HL-60 (cell line): ENCODE measurements around the gene ELOVL2.

Experiments used
- CTCF ChIP-seq: IDR thresholded peaks from one replicate; pipeline ENCODE4 v1.5.1; 2011; ENCODE audit warnings: low read length, control low read depth, inconsistent platforms; ENCODE audit not compliant: insufficient read depth
- GABPA ChIP-seq: IDR thresholded peaks from 2 replicates; pipeline ENCODE4 v1.6.1; 2012; ENCODE audit warnings: low read depth
- POLR2AphosphoS5 ChIP-seq: IDR thresholded peaks from 2 replicates; pipeline ENCODE4 v1.6.1; 2012; ENCODE audit warnings: low read depth

GRCh38 chr6:11039040-11039439 lies 5.1 kb downstream of the ELOVL2 start:
- no peak for TF ChIP-seq CTCF
- TF ChIP-seq POLR2AphosphoS5 = no peak
- TF ChIP-seq GABPA = no peak
